ENCODE results near the gene DAGLB. TPM values are rescaled to one million over a fixed set of nuclear protein-coding genes. Genes with fewer than 3 reads are reported as not detected.
"Not testable (repeated sequence)": the region's sequence is repeated elsewhere in the genome, so short reads cannot be mapped to it uniquely, and the experiment has no call there.

The DAGLB gene
- total RNA-seq, 1 experiment from 2014 or later, result 23.4 TPM

- DNase-seq (ENCODE audit: low read depth in 1 of 2, low spot score in 2 of 2), result peak; percentile 77 to 92
- peaks cover 73% of the 10 kb centered on the region for H3K36me3 ChIP-seq
- peaks cover 26% of the 10 kb centered on the region for H3K4me1 ChIP-seq (replicated peaks)
- H3K9me3 ChIP-seq (replicated peaks), result no peaks in the 10 kb centered on the region
- peak overlapping the region; percentile 28 for H3K27ac ChIP-seq
- no peak overlapping the region for H3K4me3 ChIP-seq
- H3K27me3 ChIP-seq (replicated peaks), result no peaks in the 10 kb centered on the region
These were observed 54.8 kb downstream of the DAGLB start for GRCh38 chr7:6392712-6393666.

- H3K9me3 ChIP-seq (replicated peaks), result no peaks in the 10 kb centered on the region
- DNase-seq (ENCODE audit: low read depth in 1 of 2, low spot score in 2 of 2), result no peak
- peaks cover 43% of the 10 kb centered on the region for H3K4me1 ChIP-seq (replicated peaks)
- peaks cover 58% of the 10 kb centered on the region for H3K36me3 ChIP-seq
- no peak overlapping the region for H3K27ac ChIP-seq
- no peaks in the 10 kb centered on the region for H3K27me3 ChIP-seq (replicated peaks)
- H3K4me3 ChIP-seq, result no peak overlapping the region
These were observed 58.0 kb downstream of the DAGLB start for GRCh38 chr7:6389728-6390127.

- H3K4me1 ChIP-seq (replicated peaks), result peaks cover 38% of the 10 kb centered on the region
- H3K4me3 ChIP-seq, result no peak overlapping the region
- H3K27ac ChIP-seq, result no peak overlapping the region
- DNase-seq (ENCODE audit: low read depth in 1 of 2, low spot score in 2 of 2), result no peak
- H3K36me3 ChIP-seq, result peaks cover 46% of the 10 kb centered on the region
- H3K27me3 ChIP-seq (replicated peaks), result no peaks in the 10 kb centered on the region
- no peaks in the 10 kb centered on the region for H3K9me3 ChIP-seq (replicated peaks)
These were observed 59.9 kb downstream of the DAGLB start for GRCh38 chr7:6387734-6388294.

- no peak overlapping the region for H3K27ac ChIP-seq
These were observed 61.0 kb downstream of the DAGLB start for GRCh38 chr7:6386779-6387178.

GRCh38 chr7:6385909-6386560 lies 61.7 kb downstream of the DAGLB start:
- H3K4me1 ChIP-seq (replicated peaks), result peaks cover 31% of the 10 kb centered on the region
- peak overlapping the region; percentile 77 for H3K27ac ChIP-seq
- no peaks in the 10 kb centered on the region for H3K9me3 ChIP-seq (replicated peaks)
- peaks cover 42% of the 10 kb centered on the region for H3K36me3 ChIP-seq
- H3K27me3 ChIP-seq (replicated peaks), result no peaks in the 10 kb centered on the region
- no peak for DNase-seq (ENCODE audit: low read depth in 1 of 2, low spot score in 2 of 2)
- no peak overlapping the region for H3K4me3 ChIP-seq

More at GRCh38 chr7:6386779-6387178, 61.0 kb downstream of the DAGLB start:
- Histone ChIP-seq H3K4me1 (replicated peaks) (peaks cover 32% of the 10 kb centered on the region), H3K36me3 (peaks cover 46% of the 10 kb centered on the region), H3K9me3 (replicated peaks) (no peaks in the 10 kb centered on the region), H3K4me3 (no peak overlapping the region), H3K27me3 (replicated peaks) (no peaks in the 10 kb centered on the region)
- no peak for DNase-seq (ENCODE audit: low read depth in 1 of 2, low spot score in 2 of 2)

GRCh38 chr7:6385110-6385781 lies 62.5 kb downstream of the DAGLB start:
- peaks cover 34% of the 10 kb centered on the region for H3K4me1 ChIP-seq (replicated peaks)
- no peaks in the 10 kb centered on the region for H3K9me3 ChIP-seq (replicated peaks)
- H3K27me3 ChIP-seq (replicated peaks), result no peaks in the 10 kb centered on the region
- peaks cover 50% of the 10 kb centered on the region for H3K36me3 ChIP-seq
- peak in 1 of 2 experiments; percentile 84 for DNase-seq (ENCODE audit: low read depth in 1 of 2, low spot score in 2 of 2)
- peak overlapping the region; percentile 77 for H3K27ac ChIP-seq
- no peak overlapping the region for H3K4me3 ChIP-seq

GRCh38 chr7:6384327-6384726 lies 63.4 kb downstream of the DAGLB start:
- DNase-seq (ENCODE audit: low read depth in 1 of 2, low spot score in 2 of 2), result no peak
- Histone ChIP-seq H3K27me3 (replicated peaks) (no peaks in the 10 kb centered on the region), H3K4me1 (replicated peaks) (peaks cover 34% of the 10 kb centered on the region), H3K36me3 (peaks cover 53% of the 10 kb centered on the region), H3K27ac (peak overlapping the region; percentile 77; the same call in 1 of the 2 replicates), H3K4me3 (no peak overlapping the region), H3K9me3 (replicated peaks) (no peaks in the 10 kb centered on the region)

- H3K4me1 ChIP-seq (replicated peaks), result peaks cover 34% of the 10 kb centered on the region
- no peak for DNase-seq (ENCODE audit: low read depth in 1 of 2, low spot score in 2 of 2)
- H3K4me3 ChIP-seq, result no peak overlapping the region
- no peaks in the 10 kb centered on the region for H3K9me3 ChIP-seq (replicated peaks)
- no peak overlapping the region for H3K27ac ChIP-seq
- H3K27me3 ChIP-seq (replicated peaks), result no peaks in the 10 kb centered on the region
- H3K36me3 ChIP-seq, result peaks cover 58% of the 10 kb centered on the region
These were observed 64.9 kb downstream of the DAGLB start for GRCh38 chr7:6382817-6383216.

GRCh38 chr7:6381846-6382245 lies 65.9 kb downstream of the DAGLB start:
- DNase-seq (ENCODE audit: low read depth in 1 of 2, low spot score in 2 of 2); H3K4me3 ChIP-seq; H3K27ac ChIP-seq; H3K27me3 ChIP-seq (replicated peaks); H3K9me3 ChIP-seq (replicated peaks): not testable (repeated sequence)
- peaks cover 34% of the 10 kb centered on the region for H3K4me1 ChIP-seq (replicated peaks)
- H3K36me3 ChIP-seq, result peaks cover 58% of the 10 kb centered on the region

- Histone ChIP-seq H3K9me3 (replicated peaks) (no peaks in the 10 kb centered on the region), H3K4me1 (replicated peaks) (peaks cover 24% of the 10 kb centered on the region), H3K4me3 (no peak overlapping the region), H3K27me3 (replicated peaks) (no peaks in the 10 kb centered on the region), H3K36me3 (peaks cover 63% of the 10 kb centered on the region), H3K27ac (no peak overlapping the region)
- no peak for DNase-seq (ENCODE audit: low read depth in 1 of 2, low spot score in 2 of 2)
These were observed 67.3 kb downstream of the DAGLB start for GRCh38 chr7:6380310-6381095.

GRCh38 chr7:6379886-6380285 lies 67.9 kb downstream of the DAGLB start:
- no peaks in the 10 kb centered on the region for H3K27me3 ChIP-seq (replicated peaks)
- no peaks in the 10 kb centered on the region for H3K9me3 ChIP-seq (replicated peaks)
- H3K4me1 ChIP-seq (replicated peaks), result peaks cover 19% of the 10 kb centered on the region
- H3K4me3 ChIP-seq, result no peak overlapping the region
- H3K36me3 ChIP-seq, result peaks cover 68% of the 10 kb centered on the region
- H3K27ac ChIP-seq, result no peak overlapping the region
- DNase-seq (ENCODE audit: low read depth in 1 of 2, low spot score in 2 of 2), result no peak

- not testable (repeated sequence) for H3K4me1 ChIP-seq (replicated peaks); H3K4me3 ChIP-seq; H3K27ac ChIP-seq; DNase-seq (ENCODE audit: low read depth in 1 of 2, low spot score in 2 of 2); H3K9me3 ChIP-seq (replicated peaks); H3K27me3 ChIP-seq (replicated peaks)
- peaks cover 70% of the 10 kb centered on the region for H3K36me3 ChIP-seq
These were observed 69.2 kb downstream of the DAGLB start for GRCh38 chr7:6378556-6378955.

- Histone ChIP-seq H3K36me3 (peaks cover 59% of the 10 kb centered on the region), H3K9me3 (replicated peaks) (no peaks in the 10 kb centered on the region), H3K4me3 (no peak overlapping the region), H3K27ac (no peak overlapping the region), H3K27me3 (replicated peaks) (no peaks in the 10 kb centered on the region), H3K4me1 (replicated peaks) (peaks cover 3% of the 10 kb centered on the region)
- DNase-seq (ENCODE audit: low read depth in 1 of 2, low spot score in 2 of 2), result no peak
These were observed 70.9 kb downstream of the DAGLB start for GRCh38 chr7:6376820-6377219.

Measured in SJSA1 (cell line).